Activated effector memory CD4-positive, alpha-beta T cell treated with Interleukin-2 at 50 U/mL for 16 hours (primary cell): ENCODE data around the gene ZNF816.
A peak's percentile ranks its signal among the peaks of the same experiment; 100 is the strongest.
"Not testable (repeated sequence)": the region's sequence is repeated elsewhere in the genome, so short reads cannot be mapped to it uniquely, and the experiment has no call there.

Experiments
- DNase-seq: peaks from one replicate; pipeline ENCODE4 v3.0.0-alpha.2; 2020

The ZNF816 gene

DNA sequence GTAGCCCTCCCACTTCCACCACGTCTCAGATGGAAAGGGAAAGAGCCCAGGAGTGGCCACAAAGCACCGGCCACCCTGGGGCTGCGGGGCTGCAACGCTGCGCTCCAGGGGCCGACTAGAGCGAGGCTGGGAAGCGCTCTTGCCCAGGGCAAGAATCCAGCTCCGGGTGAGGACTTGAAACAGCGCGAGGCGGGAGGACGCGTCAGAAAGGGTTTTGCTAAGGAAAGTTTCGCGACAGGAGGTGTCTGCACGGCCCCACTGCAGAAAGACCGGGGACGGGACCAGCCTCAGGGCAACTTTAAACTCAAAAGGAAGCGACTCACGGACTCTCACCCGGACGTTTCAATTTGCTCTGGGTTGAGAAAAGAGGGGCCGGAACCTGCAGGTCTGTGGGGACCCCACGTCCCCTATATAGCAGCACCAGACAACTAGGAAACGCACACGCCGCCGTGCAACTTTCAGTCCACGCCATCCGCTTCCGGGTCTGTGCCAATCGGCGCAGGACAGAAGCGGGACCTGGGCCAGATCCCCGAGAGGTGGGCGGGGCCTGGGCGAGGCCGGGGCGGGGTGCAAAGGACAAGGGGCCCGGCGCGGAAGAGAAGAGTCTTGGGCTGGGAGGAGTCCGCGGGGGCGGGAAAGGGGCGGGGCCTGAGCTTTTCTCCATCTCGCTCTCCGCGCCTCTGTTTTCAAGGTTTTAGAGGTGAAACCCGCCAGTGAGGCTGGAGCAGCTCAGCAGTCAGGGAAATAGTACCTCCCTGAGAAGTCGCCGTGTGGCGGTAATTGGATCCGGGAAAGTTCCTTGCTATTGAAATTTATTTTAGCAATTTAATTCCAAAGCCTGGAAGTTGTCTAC lies at the start of gene ZNF816:
ZNF816 (minus strand) TSS at position 488 of the 853 bp plus-strand sequence. CDS start 6,792 bp downstream, outside the sequence.
- peak; percentile 99 for DNase-seq

DNA sequence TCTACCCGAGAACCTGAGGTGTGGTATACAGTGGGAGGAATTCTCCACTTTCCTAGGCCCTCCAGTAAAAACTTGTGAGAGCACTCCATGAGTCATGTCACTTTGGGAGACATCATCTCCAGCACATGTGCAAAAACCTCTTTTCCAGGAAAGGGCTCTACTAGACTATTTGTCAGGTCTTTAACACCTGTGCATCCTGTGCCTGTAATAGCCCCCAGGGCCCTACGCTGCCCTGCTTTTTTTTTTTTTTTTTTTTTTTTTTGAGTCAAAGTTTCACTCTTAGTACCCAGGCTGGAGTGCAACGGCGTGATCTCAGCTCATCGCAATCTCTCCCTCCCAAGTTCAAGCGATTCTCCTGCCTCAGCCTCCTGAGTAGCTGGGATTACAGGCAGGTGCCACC lies 49.3 kb upstream of the ZNF816 start:
- DNase-seq: no peak

DNA sequence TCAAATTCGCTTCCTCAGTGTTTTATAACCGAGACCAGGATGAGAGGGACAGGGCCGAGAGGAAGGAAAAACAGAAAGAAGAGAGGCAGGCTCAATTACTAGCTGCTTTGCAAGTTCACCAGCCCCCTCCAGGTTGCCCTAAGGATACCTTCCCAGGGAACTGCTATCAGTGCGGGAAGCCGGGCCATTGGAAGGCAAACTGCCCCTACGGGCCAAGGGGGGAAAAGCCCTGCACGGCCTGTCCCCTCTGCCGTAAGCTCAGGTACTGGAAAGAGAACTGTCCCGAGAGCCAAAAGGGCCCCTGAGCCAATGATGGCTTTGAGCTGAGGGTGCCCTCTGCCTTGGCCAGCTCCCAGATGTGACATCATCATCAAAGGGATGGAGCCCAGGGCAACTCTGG lies 47.8 kb upstream of the ZNF816 start:
- no peak for DNase-seq

DNA sequence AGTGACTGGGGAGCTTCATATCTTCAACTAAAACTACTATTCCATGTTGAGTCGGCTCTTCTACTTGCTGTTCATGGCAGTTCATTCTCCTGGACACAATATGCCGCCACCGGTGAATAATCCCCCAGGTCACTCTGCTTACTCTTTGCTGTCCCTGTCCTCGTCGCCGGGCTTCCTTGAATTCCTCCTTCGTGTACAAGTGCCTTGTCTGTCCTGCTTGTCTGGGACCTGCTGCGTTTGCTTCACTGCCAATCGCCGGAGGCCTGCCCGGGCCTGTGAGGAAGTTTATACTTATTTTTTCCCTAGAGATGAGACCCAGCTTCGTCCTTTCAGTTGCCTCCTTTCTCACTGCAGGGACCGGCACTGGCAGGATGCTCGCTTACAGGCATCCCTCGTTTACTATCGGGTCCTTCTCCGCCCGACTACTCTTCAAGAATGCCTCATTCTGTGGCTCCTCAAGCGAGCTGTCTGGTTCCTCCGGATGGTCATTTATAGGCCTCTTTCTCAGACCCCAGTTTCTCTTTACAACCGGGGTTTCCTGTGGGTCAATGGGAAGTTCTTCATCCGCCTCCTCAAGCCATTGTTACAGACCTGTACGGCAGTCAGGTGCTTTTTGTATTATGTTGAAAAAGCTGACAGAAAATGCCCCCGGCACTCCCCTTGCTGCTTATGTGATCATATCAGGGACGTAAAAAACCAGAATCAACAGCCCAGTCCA lies 45.5 kb upstream of the ZNF816 start:
- no peak for DNase-seq

DNA sequence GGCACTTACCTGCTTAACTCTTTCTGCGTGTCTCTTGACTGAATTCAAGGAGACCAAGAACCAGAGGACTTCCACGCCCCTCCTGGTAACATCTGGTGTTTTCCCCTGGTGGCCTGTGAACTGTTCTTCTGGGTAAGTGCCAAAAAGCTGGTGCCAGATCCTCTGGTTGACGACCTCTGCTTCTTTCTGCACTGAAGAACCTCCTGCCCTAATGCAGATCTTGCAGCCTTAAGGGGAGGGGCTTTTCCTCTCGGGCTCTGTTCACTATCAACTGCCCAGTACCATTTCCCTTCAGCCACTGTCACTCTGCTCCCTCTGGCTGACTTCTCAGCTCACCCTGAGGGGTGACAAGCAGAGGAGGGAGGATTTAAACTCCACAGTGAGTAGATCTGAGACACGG lies 44.9 kb upstream of the ZNF816 start:
- DNase-seq: no peak

DNA sequence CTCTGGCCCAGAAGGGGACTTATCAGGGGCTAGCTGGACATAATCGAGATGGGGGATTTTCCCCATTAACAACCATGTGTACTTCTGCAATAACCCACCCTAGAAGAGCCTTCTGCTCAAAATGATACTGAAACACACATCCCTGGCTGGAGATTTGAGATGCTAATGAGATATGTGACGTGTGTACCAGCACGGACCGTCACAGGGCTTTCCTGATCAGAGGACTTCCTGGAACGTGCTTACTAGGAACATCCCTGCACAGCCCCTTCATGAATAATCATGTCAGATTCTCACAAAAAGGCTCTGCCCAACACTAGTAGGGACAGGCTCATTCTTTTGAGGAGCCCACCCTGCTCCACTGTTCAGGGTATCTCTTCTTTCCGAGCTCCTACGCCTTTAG lies 44.5 kb upstream of the ZNF816 start:
- DNase-seq: no peak

DNA sequence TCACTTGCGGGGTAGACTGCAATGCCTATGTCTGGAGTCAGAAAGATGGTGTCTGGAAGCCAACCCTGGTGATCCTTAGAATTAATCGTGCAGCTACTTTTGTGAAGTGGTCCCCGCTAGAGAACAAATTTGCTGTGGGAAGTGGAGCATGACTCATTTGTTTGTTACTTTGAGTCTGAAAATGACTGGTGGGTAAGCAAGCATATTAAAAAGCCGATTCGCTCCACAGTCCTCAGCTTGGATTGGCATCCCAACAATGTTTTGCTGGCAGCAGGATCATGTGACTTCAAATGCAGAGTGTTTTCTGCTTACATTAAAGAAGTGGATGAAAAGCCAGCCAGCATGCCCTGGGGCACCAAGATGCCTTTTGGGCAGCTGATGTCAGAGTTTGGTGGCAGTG lies 41.6 kb upstream of the ZNF816 start:
- DNase-seq: no peak

DNA sequence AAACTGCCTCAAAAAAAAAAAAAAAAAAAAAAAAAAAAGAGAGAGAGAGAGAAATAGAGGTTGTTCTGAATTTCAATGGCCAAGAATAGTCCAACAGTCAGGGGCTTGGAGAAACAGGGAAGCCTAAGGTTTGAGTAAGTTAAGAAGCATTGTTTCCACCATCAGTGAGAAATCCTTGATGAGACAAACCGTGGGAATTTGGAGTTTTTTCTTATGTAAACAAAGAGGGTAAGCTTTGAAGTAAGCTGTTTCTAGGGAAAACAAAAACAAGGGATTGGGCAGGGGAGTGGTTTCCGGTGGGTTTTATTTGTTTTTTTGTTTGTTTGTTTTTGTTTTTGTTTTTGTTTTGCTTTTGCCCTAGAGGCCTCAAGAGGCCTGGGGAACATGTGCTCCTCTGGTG lies 39.8 kb upstream of the ZNF816 start:
- DNase-seq: no peak

DNA sequence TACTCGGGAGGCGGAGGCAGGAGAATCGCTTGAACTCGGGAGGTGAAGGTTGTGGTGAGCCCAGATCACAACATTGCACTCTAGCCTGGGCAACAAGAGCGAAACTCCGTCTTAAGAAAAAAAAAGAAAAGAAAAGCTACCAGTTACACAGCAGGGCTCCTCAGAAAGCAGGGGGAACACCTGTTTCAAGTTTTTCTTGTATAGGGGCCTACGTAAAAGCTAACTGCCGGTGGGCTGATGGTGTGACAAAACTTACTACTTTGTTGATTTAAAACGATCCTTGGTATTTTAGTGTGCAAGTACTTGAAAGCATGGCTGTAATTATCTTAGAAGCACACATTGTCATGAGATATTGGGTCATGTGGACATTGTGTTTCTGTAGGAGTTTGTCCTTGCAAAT lies 35.3 kb upstream of the ZNF816 start:
- DNase-seq: no peak

DNA sequence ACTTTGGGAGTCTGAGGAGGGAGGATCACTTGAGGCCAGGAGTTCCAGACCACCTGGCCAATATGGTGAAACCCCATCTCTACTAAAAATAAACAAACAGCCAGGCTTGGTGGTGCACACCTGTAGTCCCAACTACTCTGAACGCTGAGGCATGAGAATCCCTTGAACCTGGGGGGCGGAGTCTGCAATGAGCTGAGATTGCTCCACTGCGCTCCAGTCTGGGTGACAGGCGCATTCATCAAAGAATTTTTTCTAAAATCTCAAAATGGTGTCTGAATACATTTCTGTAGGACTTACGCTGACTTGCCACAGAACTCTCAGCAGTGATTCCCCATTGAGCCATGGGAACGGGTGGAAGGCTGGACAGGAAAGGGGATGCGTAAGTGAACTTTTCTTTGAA lies 33.0 kb upstream of the ZNF816 start:
- DNase-seq: no peak

DNA sequence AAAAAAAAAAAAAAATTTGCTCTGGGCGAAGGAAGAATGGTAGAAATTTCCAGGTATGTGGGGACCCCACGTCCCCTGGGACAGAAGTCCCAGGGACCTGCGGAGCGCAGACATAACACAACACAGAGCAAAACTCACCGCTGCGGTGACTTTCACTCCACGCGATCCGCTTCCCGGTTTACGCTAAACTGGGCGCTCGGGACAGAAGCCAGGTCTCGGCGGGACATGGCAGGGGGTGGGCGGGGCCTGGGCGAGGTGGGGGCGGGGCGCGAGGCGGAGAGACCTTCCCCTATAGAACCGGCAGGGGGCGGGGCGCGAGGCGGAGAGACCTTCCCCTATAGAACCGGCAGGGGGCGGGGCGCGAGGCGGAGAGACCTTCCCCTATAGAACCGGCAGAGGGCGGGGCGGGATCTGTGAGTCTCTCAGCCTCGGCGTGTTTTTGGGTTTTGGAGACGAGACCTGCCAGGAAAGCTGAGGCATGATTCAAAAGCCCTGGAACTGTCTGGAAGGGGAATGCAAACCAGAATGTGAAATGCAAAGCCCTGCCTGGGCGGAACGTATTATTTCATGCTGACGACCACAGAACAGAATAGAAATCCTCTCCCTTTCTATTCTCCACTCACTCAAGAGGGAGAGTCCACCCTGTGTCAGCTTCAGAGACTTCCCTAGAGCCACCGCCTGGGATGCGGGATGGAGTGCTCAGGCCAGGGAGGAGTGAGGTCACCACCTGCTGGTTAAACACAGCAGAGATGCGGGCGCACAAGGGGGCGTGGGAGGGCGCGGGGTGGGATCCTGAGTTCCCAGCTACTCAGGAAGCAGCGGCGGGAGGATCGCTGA lies 30.9 kb upstream of the ZNF816 start:
- DNase-seq: peak; percentile 73

DNA sequence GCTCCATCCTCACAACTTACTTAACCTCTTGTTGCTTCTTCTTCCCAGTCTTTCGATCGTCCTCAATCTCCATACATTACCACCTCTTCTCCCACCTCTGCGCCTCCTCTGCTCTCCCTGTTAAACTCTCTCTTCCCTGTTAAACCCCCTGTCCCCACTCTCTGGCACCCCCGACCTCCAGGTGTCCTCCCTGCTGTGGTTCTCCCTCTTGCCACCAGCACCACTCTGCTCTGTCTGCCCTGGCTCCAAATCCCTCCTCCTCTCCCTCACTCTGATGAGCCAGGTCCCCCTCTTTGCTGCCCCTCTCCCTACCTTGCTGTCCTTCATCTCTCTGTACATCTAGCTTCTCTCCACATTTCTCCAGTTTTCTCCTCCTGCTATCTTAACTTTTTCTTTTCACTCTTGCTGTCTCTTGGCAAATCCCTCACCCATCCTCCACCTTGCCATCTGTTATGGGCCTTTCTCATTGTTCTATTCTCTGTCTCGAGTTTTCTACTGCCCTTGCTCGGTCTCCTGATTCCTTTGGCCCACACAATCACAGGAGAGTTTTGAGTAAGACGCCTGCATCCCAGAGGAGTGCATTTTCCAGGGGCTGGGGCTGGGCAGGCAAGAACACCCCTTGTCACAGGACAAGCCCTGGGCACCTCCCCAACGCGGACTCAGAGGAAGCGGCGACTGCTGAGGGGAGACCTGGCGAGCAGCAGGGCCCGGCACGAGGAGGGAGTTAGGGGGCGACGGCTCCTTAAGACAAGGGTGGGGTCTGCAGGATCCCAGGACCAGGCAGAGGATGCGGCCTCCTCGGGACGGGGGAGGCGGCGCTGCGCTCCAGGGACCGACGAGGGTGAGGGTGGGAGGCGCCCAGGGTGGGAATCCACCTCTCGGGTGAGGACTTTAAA lies 29.7 kb upstream of the ZNF816 start:
- DNase-seq: no peak

DNA sequence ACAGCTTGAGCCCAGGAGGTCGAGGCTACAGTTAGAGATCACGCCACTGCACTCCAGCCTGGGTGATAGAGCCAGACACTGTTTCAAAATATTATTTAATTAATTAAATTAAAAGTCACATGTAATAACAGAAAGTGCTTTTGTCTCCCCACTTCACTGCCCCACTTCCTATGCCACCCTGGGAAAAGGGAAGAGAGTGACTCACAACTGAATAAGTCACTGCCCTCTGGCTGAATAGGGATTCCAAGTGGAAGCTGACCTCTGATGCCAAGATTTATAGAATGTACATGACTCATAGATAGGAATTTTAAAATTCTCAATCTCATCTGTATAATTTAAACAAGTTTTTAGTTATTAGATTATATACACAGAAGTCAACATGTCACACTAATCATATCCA lies 28.8 kb upstream of the ZNF816 start:
- DNase-seq: no peak

DNA sequence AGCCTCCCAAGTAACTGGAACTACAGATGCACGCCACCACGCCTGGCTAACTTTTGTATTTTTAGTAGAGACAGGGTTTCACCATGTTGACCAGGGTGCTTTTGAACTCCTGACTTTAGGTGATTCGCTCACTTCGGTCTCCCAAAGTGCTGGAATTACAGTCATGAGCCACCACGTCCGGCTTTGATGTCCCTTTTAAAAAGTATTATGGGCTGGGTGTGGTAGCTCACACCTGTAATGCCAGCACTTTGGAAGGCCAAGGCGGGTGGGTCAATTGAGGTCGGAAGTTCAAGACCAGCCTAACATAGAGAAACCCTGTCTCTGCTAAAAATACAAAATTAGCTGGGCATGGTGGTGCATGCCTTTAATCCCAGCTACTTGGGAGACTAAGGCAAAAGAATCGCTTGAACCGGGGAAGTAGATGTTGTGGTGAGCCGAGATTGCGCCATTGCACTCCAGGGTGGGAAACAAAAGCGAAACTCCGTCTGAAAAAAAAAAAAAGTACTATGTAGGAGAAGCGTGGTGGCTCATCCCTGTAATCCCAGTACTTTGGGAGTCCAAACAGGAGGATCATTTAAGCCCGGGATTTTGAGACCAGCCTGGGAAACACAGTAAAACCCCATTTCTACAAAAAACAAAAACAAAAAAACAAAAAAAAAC lies 28.2 kb upstream of the ZNF816 start:
- DNase-seq: no peak

DNA sequence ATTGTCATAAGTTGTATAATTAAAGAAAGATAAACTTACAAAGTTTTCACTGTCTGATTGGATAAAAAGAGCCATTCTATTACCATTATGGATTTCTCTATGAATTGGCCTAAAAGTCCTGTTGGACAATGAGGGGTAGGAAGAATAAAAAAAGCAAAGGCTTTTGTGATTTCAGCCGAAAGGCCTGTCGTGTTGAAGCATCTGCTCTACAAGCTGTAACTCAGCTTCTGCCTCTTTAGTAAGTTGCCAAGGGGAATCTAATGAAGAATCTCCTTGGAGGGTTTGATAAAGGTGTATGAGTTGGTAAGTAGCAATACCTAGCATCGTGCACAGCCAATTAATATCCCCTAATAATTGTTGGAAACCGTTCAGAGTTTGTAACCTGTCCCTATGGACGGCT lies 25.8 kb upstream of the ZNF816 start:
- no peak for DNase-seq

DNA sequence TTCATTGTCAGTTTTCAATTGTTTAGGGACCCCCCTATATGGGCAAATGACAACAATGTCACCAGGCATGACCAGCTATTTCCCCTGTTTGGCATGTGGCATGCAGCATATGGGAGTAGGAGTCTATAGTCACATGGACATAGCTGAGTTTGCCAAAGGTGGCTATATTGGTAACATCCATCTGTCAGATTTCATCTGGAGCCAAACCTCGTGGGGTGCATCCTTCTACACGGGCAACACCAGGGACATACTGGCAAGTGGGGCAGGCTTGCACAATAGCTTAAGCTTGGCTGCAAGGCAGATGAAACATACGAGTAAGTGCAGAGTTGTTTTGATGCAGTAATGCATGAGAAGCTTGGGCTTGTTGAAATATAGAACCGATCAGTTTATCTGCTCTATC lies 24.5 kb upstream of the ZNF816 start:
- DNase-seq: no peak

DNA sequence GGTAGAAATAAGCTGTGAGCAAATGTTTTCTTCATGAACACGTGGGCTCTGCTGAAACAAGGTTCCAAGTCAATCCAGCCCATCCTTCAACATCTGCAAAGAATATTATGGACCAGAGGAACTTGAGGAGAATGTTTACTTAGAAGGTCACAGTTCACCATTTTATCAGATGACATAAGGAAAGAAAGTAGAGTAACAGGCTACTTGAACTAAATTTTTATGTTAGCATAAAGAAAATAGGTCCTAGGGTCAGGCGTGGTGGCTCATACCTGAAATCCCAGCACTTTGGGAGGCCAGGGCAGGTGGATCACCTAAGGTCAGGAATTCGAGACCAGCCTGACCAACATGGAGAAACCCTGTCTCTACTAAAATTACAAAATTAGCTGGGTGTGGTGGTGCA lies 20.5 kb upstream of the ZNF816 start:
- DNase-seq: not testable (repeated sequence)

DNA sequence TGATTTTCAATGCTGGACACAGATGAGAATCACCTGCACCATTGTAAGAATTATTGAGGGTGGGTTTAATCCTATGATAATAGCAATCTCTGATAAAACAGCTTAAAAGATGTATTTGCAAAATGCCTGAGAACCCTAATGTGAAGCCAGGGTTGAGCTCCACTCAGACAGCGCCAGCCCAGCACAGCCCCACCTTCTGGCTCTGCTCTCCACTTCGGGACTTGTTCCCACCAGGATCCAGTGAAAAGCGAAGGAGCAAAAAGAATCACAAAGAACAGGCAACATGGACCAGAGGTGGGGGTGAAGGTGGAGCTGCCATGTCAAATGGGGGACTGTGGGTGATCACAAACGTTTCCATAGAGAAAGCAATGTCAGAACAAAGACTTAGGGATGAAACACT lies 18.6 kb upstream of the ZNF816 start:
- DNase-seq: no peak

DNA sequence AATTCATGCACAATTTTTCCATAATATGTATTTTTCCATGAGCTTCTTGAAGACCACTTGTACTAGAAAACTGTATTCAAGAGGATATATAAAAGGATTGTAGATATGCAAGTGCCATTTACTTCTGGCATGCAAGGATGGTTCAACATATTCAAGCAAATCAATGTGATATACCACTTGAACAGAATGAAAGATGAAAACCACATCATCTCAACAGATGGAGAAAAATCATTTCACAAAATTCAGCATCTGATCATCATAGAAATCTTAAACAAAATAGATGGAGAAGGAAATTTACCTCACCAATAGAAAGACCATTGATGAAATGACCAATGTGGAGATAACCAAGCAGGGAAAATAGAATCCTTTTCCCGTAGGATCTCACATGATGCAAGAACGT lies 5.1 kb upstream of the ZNF816 start:
- no peak for DNase-seq

DNA sequence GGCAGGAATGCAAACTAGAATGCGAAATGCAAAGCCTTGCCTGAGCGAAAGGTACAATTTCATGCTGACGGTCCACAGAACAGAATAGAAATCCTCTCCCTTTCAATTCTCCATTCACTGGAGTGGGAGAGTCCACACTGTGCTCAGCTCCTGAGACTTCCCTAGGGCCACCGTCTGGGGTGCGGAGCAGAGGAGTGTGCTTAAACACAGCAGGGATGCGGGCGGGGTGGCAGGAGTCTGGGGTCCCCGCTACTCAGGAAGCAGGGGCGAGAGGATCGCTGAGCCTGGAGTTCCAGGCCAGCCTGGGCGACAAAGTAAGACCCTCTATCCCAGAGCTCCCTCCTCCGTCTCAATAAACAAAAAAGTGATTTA lies 552 bp upstream of the ZNF816 start:
- DNase-seq: no peak

DNA sequence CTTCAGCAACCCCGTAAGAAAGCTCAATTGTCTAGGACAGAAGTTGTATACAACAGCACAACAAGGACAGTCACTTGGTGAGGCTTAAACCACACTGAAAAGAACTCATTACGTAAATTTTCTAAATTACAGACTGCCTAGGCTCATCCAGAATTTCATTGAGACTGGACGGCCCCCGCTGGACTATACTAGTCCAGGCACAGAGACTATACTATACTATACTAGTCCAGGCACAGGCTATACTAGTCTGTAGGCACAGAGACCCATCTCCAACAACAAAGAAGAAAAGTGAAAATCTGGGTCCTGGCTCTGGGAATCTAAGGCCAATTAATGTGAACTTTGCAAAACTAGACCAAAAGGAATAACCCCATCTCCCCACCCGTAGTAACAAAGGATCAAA lies 700 bp downstream of the ZNF816 start:
- no peak for DNase-seq
